WTC11 (cell line): Measurements from ENCODE around the gene ABTB2. TPM values are rescaled to one million over a fixed set of nuclear protein-coding genes. Genes with fewer than 3 reads are reported as not detected.

Experiments used
- ATAC-seq: fragments of 200-7000 bp; cut with Tn5 transposase; 2 replicates; pipeline ENCODE4 v1.10.0; 2021; ENCODE audit warnings: mild to moderate bottlenecking, moderate library complexity
- CTCF ChIA-PET: fragments of 300-600 bp; sonication (Branson Sonifier 250); formaldehyde crosslinking; loops from one replicate; lab custom pipeline; 2021; ENCODE audit warnings: antibody characterized with exemption; lab: Charles Lee
- POLR2A ChIA-PET: fragments of 350-600 bp; sonication (Branson Sonifier 250); formaldehyde crosslinking; loops from one replicate; lab custom pipeline; 2021; ENCODE audit warnings: antibody characterized with exemption; lab: Charles Lee
- DNase-seq: peaks from one replicate; pipeline ENCODE4 v3.0.0; 2021; ENCODE audit warnings: low spot score
- H3K27ac Mint-ChIP-seq: 2 replicates; pipeline ENCODE4 v1.8.0; 2021; ENCODE audit warnings: mixed read lengths
- H3K27me3 Mint-ChIP-seq: 2 replicates; pipeline ENCODE4 v1.8.0; 2021; ENCODE audit warnings: low read depth, mild to moderate bottlenecking, moderate library complexity, mixed read lengths
- H3K36me3 Mint-ChIP-seq: 2 replicates; pipeline ENCODE4 v1.8.0; 2021; ENCODE audit warnings: mixed read lengths
- H3K4me1 Mint-ChIP-seq: 2 replicates; pipeline ENCODE4 v1.8.0; 2022; ENCODE audit warnings: mixed read lengths
- H3K4me3 Mint-ChIP-seq: 2 replicates; pipeline ENCODE4 v1.8.0; 2021; ENCODE audit warnings: mild to moderate bottlenecking, moderate library complexity, mixed read lengths
- H3K9me3 Mint-ChIP-seq: 2 replicates; pipeline ENCODE4 v1.8.0; 2021; ENCODE audit warnings: mixed read lengths
- ATF1 ChIP-seq: sonication (generic); formaldehyde crosslinking; IDR thresholded peaks from 2 replicates; pipeline ENCODE4 v1.8.1; 2023; ENCODE audit warnings: mild to moderate bottlenecking, moderate library complexity, missing genetic modification reagents
- ATF2 ChIP-seq: sonication (generic); formaldehyde crosslinking; IDR thresholded peaks from 2 replicates; pipeline ENCODE4 v1.8.1; 2022; ENCODE audit warnings: low read depth, missing genetic modification reagents, borderline replicate concordance
- CBFB ChIP-seq: sonication (generic); formaldehyde crosslinking; IDR thresholded peaks from 2 replicates; pipeline ENCODE4 v1.8.1; 2022; ENCODE audit warnings: mild to moderate bottlenecking, low read depth, missing genetic modification reagents
- E2F5 ChIP-seq: sonication (generic); formaldehyde crosslinking; IDR thresholded peaks from 2 replicates; pipeline ENCODE4 v1.8.1; 2022; ENCODE audit warnings: mild to moderate bottlenecking, moderate library complexity, missing genetic modification reagents
- ELF4 ChIP-seq: sonication (generic); formaldehyde crosslinking; IDR thresholded peaks from 2 replicates; pipeline ENCODE4 v1.8.1; 2022; ENCODE audit warnings: low read depth, mild to moderate bottlenecking, moderate library complexity, missing genetic modification reagents
- ETV6 ChIP-seq: sonication (generic); formaldehyde crosslinking; IDR thresholded peaks from 2 replicates; pipeline ENCODE4 v1.8.1; 2022; ENCODE audit warnings: mild to moderate bottlenecking, missing genetic modification reagents
- GRHL2 ChIP-seq: fragments of 250-450 bp; sonication (Bioruptor Pico); IDR thresholded peaks from 2 replicates; pipeline ENCODE4 v1.8.0; 2022; ENCODE audit warnings: mild to moderate bottlenecking, moderate library complexity; ENCODE audit not compliant: insufficient replicate concordance, severe bottlenecking
- KAT7 ChIP-seq: sonication (generic); formaldehyde crosslinking; IDR thresholded peaks from 2 replicates; pipeline ENCODE4 v1.8.1; 2023; ENCODE audit warnings: missing genetic modification reagents, mild to moderate bottlenecking, borderline replicate concordance
- NFE2L1 ChIP-seq: sonication (generic); formaldehyde crosslinking; IDR thresholded peaks from 2 replicates; pipeline ENCODE4 v1.8.1; 2023; ENCODE audit warnings: missing genetic modification reagents
- RORB ChIP-seq: fragments of 250-450 bp; sonication (Bioruptor Pico); IDR thresholded peaks from 2 replicates; pipeline ENCODE4 v1.9.0; 2021; ENCODE audit warnings: mild to moderate bottlenecking
- SMAD3 ChIP-seq: sonication (generic); formaldehyde crosslinking; IDR thresholded peaks from 2 replicates; pipeline ENCODE4 v1.8.0; 2022; ENCODE audit warnings: missing genetic modification reagents, mild to moderate bottlenecking, borderline replicate concordance
- SP1 ChIP-seq: sonication (generic); formaldehyde crosslinking; conservative IDR thresholded peaks from 2 replicates; pipeline ENCODE4 v1.8.1; 2022; ENCODE audit warnings: missing genetic modification reagents
- TEAD1 ChIP-seq: sonication (generic); formaldehyde crosslinking; IDR thresholded peaks from 2 replicates; pipeline ENCODE4 v1.8.0; 2022; ENCODE audit warnings: mild to moderate bottlenecking, missing genetic modification reagents
- ZNF138 ChIP-seq: sonication (generic); formaldehyde crosslinking; conservative IDR thresholded peaks from 2 replicates; pipeline ENCODE4 v1.8.1; 2022; ENCODE audit warnings: mild to moderate bottlenecking, moderate library complexity, missing genetic modification reagents
- ZNF671 ChIP-seq: fragments of 250-450 bp; sonication (Bioruptor Pico); IDR thresholded peaks from 2 replicates; pipeline ENCODE4 v1.8.0; 2021; ENCODE audit warnings: mild to moderate bottlenecking
- total RNA-seq: library from RNA; stranded (reverse); gene quantifications from 3 replicates; pipeline ENCODE4 v1.2.3, GENCODE V29; 2021
- TF ChIP-seq, protein P1 (sequence below): sonication (generic); formaldehyde crosslinking; IDR thresholded peaks from 2 replicates; pipeline ENCODE4 v1.8.0; 2023; ENCODE audit warnings: missing genetic modification reagents, mild to moderate bottlenecking, borderline replicate concordance
- TF ChIP-seq, protein P2 (sequence below): fragments of 250-450 bp; sonication (Bioruptor Pico); IDR thresholded peaks from 2 replicates; pipeline ENCODE4 v1.9.0; 2021; ENCODE audit warnings: mild to moderate bottlenecking

ABTB2 gene
- total RNA-seq, 1 experiment from 2014 or later: 12.8 TPM

- no peak overlapping the region for H3K4me3 Mint-ChIP-seq
- H3K27me3 Mint-ChIP-seq: no peaks in the 10 kb centered on the region
- peak overlapping the region; percentile 80 for H3K27ac Mint-ChIP-seq
- DNase-seq (no peak), ATAC-seq (no peak)
- no peaks in the 10 kb centered on the region for H3K9me3 Mint-ChIP-seq
- H3K36me3 Mint-ChIP-seq: no peaks in the 10 kb centered on the region
- CTCF ChIA-PET: interaction anchor here (0.7 to 4.6 kb wide), 2 partner anchors 46 to 134 kb away, joined by 3 to 21 read pairs; no protein-coding TSS in a partner anchor
- no peak for TF ChIP-seq SMAD3 (CRISPR knock-in tag)
- TF ChIP-seq RORB (CRISPR knock-in tag): no peak
- TF ChIP-seq, protein P1, sequence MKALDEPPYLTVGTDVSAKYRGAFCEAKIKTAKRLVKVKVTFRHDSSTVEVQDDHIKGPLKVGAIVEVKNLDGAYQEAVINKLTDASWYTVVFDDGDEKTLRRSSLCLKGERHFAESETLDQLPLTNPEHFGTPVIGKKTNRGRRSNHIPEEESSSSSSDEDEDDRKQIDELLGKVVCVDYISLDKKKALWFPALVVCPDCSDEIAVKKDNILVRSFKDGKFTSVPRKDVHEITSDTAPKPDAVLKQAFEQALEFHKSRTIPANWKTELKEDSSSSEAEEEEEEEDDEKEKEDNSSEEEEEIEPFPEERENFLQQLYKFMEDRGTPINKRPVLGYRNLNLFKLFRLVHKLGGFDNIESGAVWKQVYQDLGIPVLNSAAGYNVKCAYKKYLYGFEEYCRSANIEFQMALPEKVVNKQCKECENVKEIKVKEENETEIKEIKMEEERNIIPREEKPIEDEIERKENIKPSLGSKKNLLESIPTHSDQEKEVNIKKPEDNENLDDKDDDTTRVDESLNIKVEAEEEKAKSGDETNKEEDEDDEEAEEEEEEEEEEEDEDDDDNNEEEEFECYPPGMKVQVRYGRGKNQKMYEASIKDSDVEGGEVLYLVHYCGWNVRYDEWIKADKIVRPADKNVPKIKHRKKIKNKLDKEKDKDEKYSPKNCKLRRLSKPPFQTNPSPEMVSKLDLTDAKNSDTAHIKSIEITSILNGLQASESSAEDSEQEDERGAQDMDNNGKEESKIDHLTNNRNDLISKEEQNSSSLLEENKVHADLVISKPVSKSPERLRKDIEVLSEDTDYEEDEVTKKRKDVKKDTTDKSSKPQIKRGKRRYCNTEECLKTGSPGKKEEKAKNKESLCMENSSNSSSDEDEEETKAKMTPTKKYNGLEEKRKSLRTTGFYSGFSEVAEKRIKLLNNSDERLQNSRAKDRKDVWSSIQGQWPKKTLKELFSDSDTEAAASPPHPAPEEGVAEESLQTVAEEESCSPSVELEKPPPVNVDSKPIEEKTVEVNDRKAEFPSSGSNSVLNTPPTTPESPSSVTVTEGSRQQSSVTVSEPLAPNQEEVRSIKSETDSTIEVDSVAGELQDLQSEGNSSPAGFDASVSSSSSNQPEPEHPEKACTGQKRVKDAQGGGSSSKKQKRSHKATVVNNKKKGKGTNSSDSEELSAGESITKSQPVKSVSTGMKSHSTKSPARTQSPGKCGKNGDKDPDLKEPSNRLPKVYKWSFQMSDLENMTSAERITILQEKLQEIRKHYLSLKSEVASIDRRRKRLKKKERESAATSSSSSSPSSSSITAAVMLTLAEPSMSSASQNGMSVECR (CRISPR knock-in tag): no peak
- no peak for TF ChIP-seq ZNF138 (CRISPR knock-in tag)
- TF ChIP-seq GRHL2 (CRISPR knock-in tag): no peak
- no peak for TF ChIP-seq ETV6 (CRISPR knock-in tag)
- no peak for TF ChIP-seq CBFB (CRISPR knock-in tag)
- TF ChIP-seq SP1 (CRISPR knock-in tag): no peak
- no peak for TF ChIP-seq E2F5 (CRISPR knock-in tag)
- no peak for TF ChIP-seq NFE2L1 (CRISPR knock-in tag)
- no peak for TF ChIP-seq ATF2 (CRISPR knock-in tag)
- no peak for TF ChIP-seq ATF1 (CRISPR knock-in tag)
- TF ChIP-seq ZNF671 (CRISPR knock-in tag): no peak
- no peak for TF ChIP-seq TEAD1
- no peak for TF ChIP-seq KAT7
- TF ChIP-seq ELF4 (CRISPR knock-in tag): no peak
- TF ChIP-seq, protein P2, sequence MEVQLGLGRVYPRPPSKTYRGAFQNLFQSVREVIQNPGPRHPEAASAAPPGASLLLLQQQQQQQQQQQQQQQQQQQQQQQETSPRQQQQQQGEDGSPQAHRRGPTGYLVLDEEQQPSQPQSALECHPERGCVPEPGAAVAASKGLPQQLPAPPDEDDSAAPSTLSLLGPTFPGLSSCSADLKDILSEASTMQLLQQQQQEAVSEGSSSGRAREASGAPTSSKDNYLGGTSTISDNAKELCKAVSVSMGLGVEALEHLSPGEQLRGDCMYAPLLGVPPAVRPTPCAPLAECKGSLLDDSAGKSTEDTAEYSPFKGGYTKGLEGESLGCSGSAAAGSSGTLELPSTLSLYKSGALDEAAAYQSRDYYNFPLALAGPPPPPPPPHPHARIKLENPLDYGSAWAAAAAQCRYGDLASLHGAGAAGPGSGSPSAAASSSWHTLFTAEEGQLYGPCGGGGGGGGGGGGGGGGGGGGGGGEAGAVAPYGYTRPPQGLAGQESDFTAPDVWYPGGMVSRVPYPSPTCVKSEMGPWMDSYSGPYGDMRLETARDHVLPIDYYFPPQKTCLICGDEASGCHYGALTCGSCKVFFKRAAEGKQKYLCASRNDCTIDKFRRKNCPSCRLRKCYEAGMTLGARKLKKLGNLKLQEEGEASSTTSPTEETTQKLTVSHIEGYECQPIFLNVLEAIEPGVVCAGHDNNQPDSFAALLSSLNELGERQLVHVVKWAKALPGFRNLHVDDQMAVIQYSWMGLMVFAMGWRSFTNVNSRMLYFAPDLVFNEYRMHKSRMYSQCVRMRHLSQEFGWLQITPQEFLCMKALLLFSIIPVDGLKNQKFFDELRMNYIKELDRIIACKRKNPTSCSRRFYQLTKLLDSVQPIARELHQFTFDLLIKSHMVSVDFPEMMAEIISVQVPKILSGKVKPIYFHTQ (CRISPR knock-in tag): no peak
- H3K4me1 Mint-ChIP-seq: peaks cover 43% of the 10 kb centered on the region
- POLR2A ChIA-PET: no interaction called here
Measured at GRCh38 chr11:34308049-34308912, 49.5 kb downstream of the ABTB2 start.
